Measurements from ENCODE around the gene CAPS. TPM values are rescaled to one million over a fixed set of nuclear protein-coding genes. Genes with fewer than 3 reads are reported as not detected.

The CAPS gene
- total RNA-seq, 1 experiment from 2014 or later, result 2.3 TPM

- H3K4me2 ChIP-seq (ENCODE audit: insufficient read depth, insufficient read length, low read length), result no peak overlapping the region
- no peak overlapping the region; a peak in 1 of 7 replicates for H3K27ac Mint-ChIP-seq
- WGBS (ENCODE audit: extremely low coverage, insufficient read length, low lambda C conversion rate), result no CpG with 5 or more reads among the region's 14 CpGs
- no peaks in the 10 kb centered on the region for H3K23me2 ChIP-seq (ENCODE audit: insufficient read length, low read depth, low read length, poor library complexity, severe bottlenecking)
- H3K4me1 Mint-ChIP-seq, result peaks cover 0 to 5% of the 10 kb centered on the region in 2 experiments; a peak in 1 of 4 replicates
- H4K91ac ChIP-seq (ENCODE audit: insufficient read length, low read depth, low read length), result no peak overlapping the region
- H3K27me3 ChIP-seq (ENCODE audit: insufficient read depth, low read length), result no peaks in the 10 kb centered on the region
- no peak overlapping the region for H3K9ac ChIP-seq (ENCODE audit: extremely low read depth, insufficient read length, low read length)
- H3K4ac ChIP-seq (ENCODE audit: low read depth, low read length), result no peak overlapping the region
- no peak overlapping the region for H2AK5ac ChIP-seq (ENCODE audit: insufficient read length, low read length)
- H3K9me3 ChIP-seq (ENCODE audit: control insufficient read depth, low read depth, low read length), result no peaks in the 10 kb centered on the region
- H3K14ac ChIP-seq (ENCODE audit: insufficient read depth, low read length), result no peak overlapping the region
- no peaks in the 10 kb centered on the region; the same call in 1 of the 2 replicates for H3K27me3 Mint-ChIP-seq (ENCODE audit: low read depth)
- no peaks in the 10 kb centered on the region for H3K79me1 ChIP-seq (ENCODE audit: insufficient read depth, low read depth, low read length, poor library complexity, severe bottlenecking)
- H2BK20ac ChIP-seq (ENCODE audit: low read depth, low read length, poor library complexity, severe bottlenecking), result no peak overlapping the region
- no peak overlapping the region for H2AFZ ChIP-seq (ENCODE audit: low read length)
- H3K9me3 Mint-ChIP-seq, result no peaks in the 10 kb centered on the region
- TF ChIP-seq, protein P1, sequence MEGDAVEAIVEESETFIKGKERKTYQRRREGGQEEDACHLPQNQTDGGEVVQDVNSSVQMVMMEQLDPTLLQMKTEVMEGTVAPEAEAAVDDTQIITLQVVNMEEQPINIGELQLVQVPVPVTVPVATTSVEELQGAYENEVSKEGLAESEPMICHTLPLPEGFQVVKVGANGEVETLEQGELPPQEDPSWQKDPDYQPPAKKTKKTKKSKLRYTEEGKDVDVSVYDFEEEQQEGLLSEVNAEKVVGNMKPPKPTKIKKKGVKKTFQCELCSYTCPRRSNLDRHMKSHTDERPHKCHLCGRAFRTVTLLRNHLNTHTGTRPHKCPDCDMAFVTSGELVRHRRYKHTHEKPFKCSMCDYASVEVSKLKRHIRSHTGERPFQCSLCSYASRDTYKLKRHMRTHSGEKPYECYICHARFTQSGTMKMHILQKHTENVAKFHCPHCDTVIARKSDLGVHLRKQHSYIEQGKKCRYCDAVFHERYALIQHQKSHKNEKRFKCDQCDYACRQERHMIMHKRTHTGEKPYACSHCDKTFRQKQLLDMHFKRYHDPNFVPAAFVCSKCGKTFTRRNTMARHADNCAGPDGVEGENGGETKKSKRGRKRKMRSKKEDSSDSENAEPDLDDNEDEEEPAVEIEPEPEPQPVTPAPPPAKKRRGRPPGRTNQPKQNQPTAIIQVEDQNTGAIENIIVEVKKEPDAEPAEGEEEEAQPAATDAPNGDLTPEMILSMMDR (conservative IDR thresholded peaks at IDR 0.05), result no peak
- no peak overlapping the region for H2BK5ac ChIP-seq (ENCODE audit: insufficient read length, low read length)
- no peak overlapping the region for H3T11ph ChIP-seq (ENCODE audit: low read length)
- H3K23ac ChIP-seq (ENCODE audit: insufficient read length, low read depth, low read length), result no peak overlapping the region
- H3K4me3 Mint-ChIP-seq, result no peak overlapping the region
- no peaks in the 10 kb centered on the region for H3K79me2 ChIP-seq (ENCODE audit: insufficient read depth, low read length)
- H3K36me3 Mint-ChIP-seq (ENCODE audit: insufficient read depth in 1 of 3, low read depth in 3 of 3), result peaks cover 25 to 76% (median 74%) of the 10 kb centered on the region in 3 experiments
- DNase-seq, result no peak
- H3K56ac ChIP-seq (ENCODE audit: insufficient read length, low read depth, low read length), result no peak overlapping the region
- H2BK120ac ChIP-seq (ENCODE audit: low read depth, low read length, poor library complexity, severe bottlenecking), result no peak overlapping the region
- no peak overlapping the region for H3K18ac ChIP-seq (ENCODE audit: insufficient read length, low read depth, low read length)
- no peaks in the 10 kb centered on the region for H4K20me1 ChIP-seq (ENCODE audit: control insufficient read depth, insufficient read depth, insufficient read length)
- no peak overlapping the region for H4K5ac ChIP-seq (ENCODE audit: insufficient read length, low read depth, low read length)
- H4K8ac ChIP-seq (replicated peaks; ENCODE audit: insufficient read length, low read depth, low read length), result no peak overlapping the region
- H3K27ac ChIP-seq (ENCODE audit: insufficient read length, low read depth, low read length), result no peak overlapping the region
- no peaks in the 10 kb centered on the region for H3K4me1 ChIP-seq (ENCODE audit: insufficient read depth, low read length)
- H2BK12ac ChIP-seq (ENCODE audit: insufficient read length, low read depth, low read length), result no peak overlapping the region
- H2BK15ac ChIP-seq (ENCODE audit: low read depth, low read length), result no peak overlapping the region
Observed at GRCh38 chr19:5929625-5930024, 15.6 kb downstream of the CAPS start.
